ENCODE data around the gene PTPRD.

The PTPRD gene

GRCh38 chr9:9231946-9232345 is 1380.9 kb downstream of the PTPRD start:
- no peak for TF ChIP-seq CTCF (IDR thresholded peaks at IDR 0.05; ENCODE audit: insufficient read depth, missing control alignments)
- no peak for DNase-seq (ENCODE audit: insufficient read length, low spot score)
- FAIRE-seq, result peak; percentile 11

GRCh38 chr9:9229269-9229668 is 1383.5 kb downstream of the PTPRD start:
- FAIRE-seq (no peak), DNase-seq (ENCODE audit: insufficient read length, low spot score) (no peak)
- TF ChIP-seq CTCF (IDR thresholded peaks at IDR 0.05; ENCODE audit: insufficient read depth, missing control alignments), result no peak

GRCh38 chr9:9223175-9223574 is 1389.6 kb downstream of the PTPRD start:
- no peak for TF ChIP-seq CTCF (IDR thresholded peaks at IDR 0.05; ENCODE audit: insufficient read depth, missing control alignments)
- FAIRE-seq (peak; percentile 97), DNase-seq (ENCODE audit: insufficient read length, low spot score) (no peak)

DNA sequence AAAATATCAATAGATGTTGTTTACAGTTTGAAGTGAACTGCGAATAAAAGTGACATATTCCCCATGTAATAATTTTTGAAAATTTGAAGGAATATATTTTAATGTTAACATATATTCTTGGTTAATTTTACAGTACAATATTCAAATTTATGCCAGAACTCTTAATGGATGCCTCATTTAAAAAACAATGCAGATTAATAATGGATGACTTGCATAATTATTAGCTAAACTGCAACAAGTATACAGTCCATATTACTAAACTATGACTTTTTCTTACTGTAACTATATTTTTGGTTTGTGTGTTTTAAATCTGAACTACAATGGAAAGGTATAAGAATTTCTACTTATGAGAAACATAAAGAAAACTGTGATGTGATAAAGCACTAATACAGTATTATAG is 1390.1 kb downstream of the PTPRD start:
- DNase-seq (ENCODE audit: insufficient read length, low spot score), result no peak
- FAIRE-seq, result no peak
- no peak for TF ChIP-seq CTCF (IDR thresholded peaks at IDR 0.05; ENCODE audit: insufficient read depth, missing control alignments)

- DNase-seq (ENCODE audit: insufficient read length, low spot score), result no peak
- no peak for TF ChIP-seq CTCF (IDR thresholded peaks at IDR 0.05; ENCODE audit: insufficient read depth, missing control alignments)
- FAIRE-seq, result no peak
Measured at GRCh38 chr9:9216934-9217333, 1395.9 kb downstream of the PTPRD start.

DNA sequence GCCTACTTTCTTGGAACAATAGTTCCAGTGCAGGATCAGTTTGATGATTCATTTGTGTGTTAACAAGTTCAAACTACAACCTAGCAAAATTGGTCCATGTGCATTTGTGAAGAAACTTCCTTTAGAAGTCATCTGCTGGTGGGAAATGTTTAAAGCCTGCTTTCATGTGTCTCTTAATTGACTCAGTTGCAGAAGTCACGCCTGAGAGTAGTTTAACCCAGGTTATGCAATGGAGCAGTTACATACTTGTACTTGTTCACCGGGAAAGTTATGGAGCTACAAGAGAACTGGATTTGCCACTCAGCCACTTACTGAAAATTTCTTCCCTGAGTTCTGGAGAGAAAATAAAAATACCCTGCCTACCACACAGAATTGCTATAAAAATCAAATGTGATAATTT is 1397.8 kb downstream of the PTPRD start:
- FAIRE-seq, result no peak
- DNase-seq (ENCODE audit: insufficient read length, low spot score), result no peak
- TF ChIP-seq CTCF (IDR thresholded peaks at IDR 0.05; ENCODE audit: insufficient read depth, missing control alignments), result no peak

DNA sequence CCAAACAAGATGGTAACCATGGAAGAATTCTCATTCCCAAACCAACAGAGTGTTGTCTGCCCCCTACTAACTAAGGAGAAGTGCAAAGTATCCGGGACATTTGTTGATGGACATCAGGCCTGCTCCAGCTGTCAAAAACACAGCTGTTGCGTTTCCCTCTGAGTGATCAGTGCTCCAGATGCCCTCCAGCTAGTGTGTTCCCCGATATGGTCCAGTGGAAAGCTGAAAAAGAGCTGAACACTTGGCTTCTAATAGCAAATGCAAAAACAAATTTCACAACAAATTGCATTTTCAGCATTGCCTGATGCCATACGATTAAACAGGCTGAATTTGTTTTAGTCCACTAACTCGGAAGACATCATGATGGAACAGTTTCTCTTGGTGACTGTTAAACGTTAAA is 1398.7 kb downstream of the PTPRD start:
- DNase-seq (ENCODE audit: insufficient read length, low spot score) (no peak), FAIRE-seq (no peak)
- no peak for TF ChIP-seq CTCF (IDR thresholded peaks at IDR 0.05; ENCODE audit: insufficient read depth, missing control alignments)
